GM21515 (cell line): Measurements from ENCODE around the gene CGB2.
"Not testable (repeated sequence)": the region's sequence is repeated elsewhere in the genome, so short reads cannot be mapped to it uniquely, and the experiment has no call there.

ENCODE experiments used
- ATAC-seq: cut with Tn5 transposase; IDR thresholded peaks from one replicate; pipeline ENCODE4 v1.9.1; 2021; ENCODE audit not compliant: unreplicated experiment

CGB2 gene

GRCh38 chr19:49036815-49037214 lies 5.1 kb downstream of the CGB2 start, which contains the start of gene CGB1:
Gene CGB1, minus strand, starts transcription at chr19:49036895. Its CDS starts 184 bp downstream, at chr19:49036711.
- not testable (repeated sequence) for ATAC-seq

GRCh38 chr19:49038111-49038510 lies 6.4 kb downstream of the CGB2 start:
- ATAC-seq: not testable (repeated sequence)

- ATAC-seq: not testable (repeated sequence)
Measured at GRCh38 chr19:49038557-49039276, 7.0 kb downstream of the CGB2 start.

GRCh38 chr19:49039736-49040135 lies 8.0 kb downstream of the CGB2 start:
- ATAC-seq: not testable (repeated sequence)

- no peak for ATAC-seq
Measured at GRCh38 chr19:49042177-49042576, 10.5 kb downstream of the CGB2 start.

GRCh38 chr19:49042666-49043065 lies 11.0 kb downstream of the CGB2 start:
- ATAC-seq: not testable (repeated sequence)

GRCh38 chr19:49043548-49043947 lies 11.9 kb downstream of the CGB2 start, which contains the start of gene CGB5:
Gene CGB5, plus strand, starts transcription at chr19:49043848. Its CDS starts 362 bp downstream, at chr19:49044210.
- not testable (repeated sequence) for ATAC-seq

GRCh38 chr19:49049011-49049410 lies 17.3 kb downstream of the CGB2 start, which contains the start of gene CGB8:
Gene CGB8, minus strand, starts transcription at chr19:49049111. Its CDS starts 372 bp downstream, at chr19:49048739.
- not testable (repeated sequence) for ATAC-seq

- not testable (repeated sequence) for ATAC-seq
Measured at GRCh38 chr19:49049834-49050233, 18.1 kb downstream of the CGB2 start.

- ATAC-seq: not testable (repeated sequence)
Measured at GRCh38 chr19:49050376-49051033, 18.8 kb downstream of the CGB2 start.

- no peak for ATAC-seq
Measured at GRCh38 chr19:49056101-49056901, 24.6 kb downstream of the CGB2 start.

- ATAC-seq: not testable (repeated sequence)
Measured at GRCh38 chr19:49056902-49057596, 25.4 kb downstream of the CGB2 start.

- ATAC-seq: no peak
Measured at GRCh38 chr19:49057636-49058234, 26.0 kb downstream of the CGB2 start, which contains the start of gene CGB7. Gene CGB7, minus strand, starts transcription at chr19:49057749. Its CDS starts 2,374 bp downstream, at chr19:49055375.

GRCh38 chr19:49058562-49058961 lies 26.9 kb downstream of the CGB2 start:
- ATAC-seq: no peak

GRCh38 chr19:49059053-49059452 lies 27.4 kb downstream of the CGB2 start:
- no peak for ATAC-seq

- ATAC-seq: no peak
Measured at GRCh38 chr19:49061000-49061399, 29.3 kb downstream of the CGB2 start.

- ATAC-seq: no peak
Measured at GRCh38 chr19:49061445-49061844, 29.8 kb downstream of the CGB2 start.

- ATAC-seq: no peak
Measured at GRCh38 chr19:49064029-49064629, 32.4 kb downstream of the CGB2 start.

GRCh38 chr19:49064768-49065611 lies 33.3 kb downstream of the CGB2 start, which contains the start of gene NTF4:
Gene NTF4, minus strand, starts transcription at chr19:49064818. Its CDS starts 2,821 bp downstream, at chr19:49061997.
- no peak for ATAC-seq
